Umbilical cord (tissue), 2 donors: ENCODE data around the gene HOXD4. TPM values are rescaled to one million over a fixed set of nuclear protein-coding genes. Genes with fewer than 3 reads are reported as not detected.

Experiments used
- DNase-seq: peaks from one replicate; pipeline ENCODE4 v3.0.0-alpha.2; 2015; ENCODE audit warnings: low spot score
- total RNA-seq: library from RNA; depleted of rRNA; stranded (reverse); fragments of >200 nt; gene quantifications from one replicate; pipeline ENCODE4 v1.2.3, GENCODE V29; 2014; ENCODE audit warnings: low replicate concordance; ENCODE audit not compliant: insufficient read depth

HOXD4 gene
- total RNA-seq, 1 donor from 2014 or later: 2.4 TPM

DNA sequence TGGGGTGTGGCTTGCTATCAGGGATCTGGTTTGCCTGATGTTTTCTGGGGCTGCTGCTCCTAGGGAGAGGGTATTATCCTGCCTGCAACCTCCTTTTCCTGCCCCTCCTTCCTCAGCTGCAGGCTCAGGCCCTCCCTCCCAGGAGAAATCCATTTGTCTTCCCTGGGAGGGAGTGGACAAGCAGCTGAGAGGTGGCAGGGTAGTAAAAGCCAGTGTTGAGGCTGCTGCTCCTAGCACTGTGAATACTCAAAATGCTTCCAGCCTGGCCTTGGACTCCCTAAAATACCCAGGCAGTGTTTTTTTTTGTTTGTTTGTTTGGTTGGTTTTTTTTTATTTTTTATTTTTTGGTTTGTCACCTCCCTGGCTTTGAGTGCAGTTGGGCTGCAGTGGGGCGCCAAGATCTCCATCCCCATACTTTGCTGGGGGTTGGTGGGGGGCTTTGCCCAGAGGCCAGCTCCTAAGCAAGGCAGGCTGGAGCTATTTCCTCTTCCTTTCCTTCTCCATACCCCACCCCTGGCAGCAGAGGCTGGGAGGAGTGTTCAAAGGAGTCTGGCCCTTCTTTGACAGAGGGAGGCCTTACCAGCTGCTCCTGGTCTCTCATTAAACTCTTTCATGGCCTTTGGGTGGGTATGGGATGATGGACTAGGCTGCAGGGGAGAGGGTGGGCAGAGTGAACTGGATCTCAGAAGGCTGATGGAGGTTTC, 19.4 kb downstream of the HOXD4 start:
- no peak for DNase-seq

DNA sequence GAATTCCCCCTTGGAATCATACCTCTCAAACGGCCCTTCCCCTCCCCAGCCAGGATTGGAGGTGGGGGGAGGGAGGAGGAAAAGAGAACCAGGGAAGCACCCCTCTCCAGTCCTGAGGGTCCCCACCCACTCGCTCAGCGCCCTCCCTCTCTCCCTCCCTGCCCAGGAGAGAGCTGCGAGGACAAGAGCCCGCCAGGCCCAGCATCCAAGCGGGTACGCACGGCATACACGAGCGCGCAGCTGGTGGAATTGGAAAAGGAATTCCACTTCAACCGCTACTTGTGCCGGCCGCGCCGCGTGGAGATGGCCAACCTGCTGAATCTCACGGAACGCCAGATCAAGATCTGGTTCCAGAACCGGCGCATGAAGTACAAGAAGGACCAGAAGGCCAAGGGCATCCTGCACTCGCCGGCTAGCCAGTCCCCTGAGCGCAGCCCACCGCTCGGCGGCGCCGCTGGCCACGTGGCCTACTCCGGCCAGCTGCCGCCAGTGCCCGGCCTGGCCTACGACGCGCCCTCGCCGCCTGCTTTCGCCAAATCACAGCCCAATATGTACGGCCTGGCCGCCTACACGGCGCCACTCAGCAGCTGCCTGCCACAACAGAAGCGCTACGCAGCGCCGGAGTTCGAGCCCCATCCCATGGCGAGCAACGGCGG, 20.1 kb downstream of the HOXD4 start:
- no peak for DNase-seq

DNA sequence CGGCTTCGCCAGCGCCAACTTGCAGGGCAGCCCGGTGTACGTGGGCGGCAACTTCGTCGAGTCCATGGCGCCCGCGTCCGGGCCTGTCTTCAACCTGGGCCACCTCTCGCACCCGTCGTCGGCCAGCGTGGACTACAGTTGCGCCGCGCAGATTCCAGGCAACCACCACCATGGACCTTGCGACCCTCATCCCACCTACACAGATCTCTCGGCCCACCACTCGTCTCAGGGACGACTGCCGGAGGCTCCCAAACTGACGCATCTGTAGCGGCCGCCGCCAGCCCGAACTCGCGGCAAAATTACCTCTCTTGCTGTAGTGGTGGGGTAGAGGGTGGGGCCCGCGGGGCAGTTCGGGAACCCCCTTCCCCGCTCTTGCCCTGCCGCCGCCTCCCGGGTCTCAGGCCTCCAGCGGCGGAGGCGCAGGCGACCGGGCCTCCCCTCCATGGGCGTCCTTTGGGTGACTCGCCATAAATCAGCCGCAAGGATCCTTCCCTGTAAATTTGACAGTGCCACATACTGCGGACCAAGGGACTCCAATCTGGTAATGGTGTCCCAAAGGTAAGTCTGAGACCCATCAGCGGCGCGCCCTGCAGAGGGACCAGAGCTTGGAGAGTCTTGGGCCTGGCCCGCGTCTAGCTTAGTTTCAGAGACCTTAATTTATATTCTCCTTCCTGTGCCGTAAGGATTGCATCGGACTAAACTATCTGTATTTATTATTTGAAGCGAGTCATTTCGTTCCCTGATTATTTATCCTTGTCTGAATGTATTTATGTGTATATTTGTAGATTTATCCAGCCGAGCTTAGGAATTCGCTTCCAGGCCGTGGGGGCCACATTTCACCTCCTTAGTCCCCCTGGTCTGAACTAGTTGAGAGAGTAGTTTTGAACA, 20.9 kb downstream of the HOXD4 start:
- no peak for DNase-seq

DNA sequence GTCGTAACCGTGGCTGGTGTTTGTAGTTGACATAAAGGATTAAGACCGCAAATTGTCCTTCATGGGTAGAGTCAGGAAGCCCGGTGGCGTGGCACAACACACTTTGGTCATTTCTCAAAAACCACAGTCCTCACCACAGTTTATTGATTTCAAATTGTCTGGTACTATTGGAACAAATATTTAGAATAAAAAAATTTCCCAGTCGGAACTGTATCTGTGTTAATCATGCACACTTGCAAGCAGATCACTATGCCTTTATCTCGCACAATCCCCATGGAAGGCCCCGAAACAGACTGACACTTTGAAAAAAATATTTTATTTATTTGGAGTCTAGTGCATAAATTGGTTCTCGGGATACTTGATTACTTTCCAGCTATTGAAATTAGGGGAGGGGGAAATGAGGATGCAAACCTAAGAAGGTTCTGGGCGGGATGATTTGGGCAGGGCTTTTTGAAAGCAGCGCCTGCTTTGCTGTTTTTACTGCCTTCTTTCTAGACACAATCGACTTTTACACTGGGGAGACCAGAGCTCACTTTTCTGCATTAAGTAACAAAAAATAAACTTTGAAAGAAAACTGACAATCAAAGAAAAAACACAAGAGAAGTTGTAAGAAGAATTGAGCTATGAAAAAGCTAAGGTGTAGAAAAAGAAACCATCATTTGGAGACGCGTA, 21.7 kb downstream of the HOXD4 start:
- no peak for DNase-seq

DNA sequence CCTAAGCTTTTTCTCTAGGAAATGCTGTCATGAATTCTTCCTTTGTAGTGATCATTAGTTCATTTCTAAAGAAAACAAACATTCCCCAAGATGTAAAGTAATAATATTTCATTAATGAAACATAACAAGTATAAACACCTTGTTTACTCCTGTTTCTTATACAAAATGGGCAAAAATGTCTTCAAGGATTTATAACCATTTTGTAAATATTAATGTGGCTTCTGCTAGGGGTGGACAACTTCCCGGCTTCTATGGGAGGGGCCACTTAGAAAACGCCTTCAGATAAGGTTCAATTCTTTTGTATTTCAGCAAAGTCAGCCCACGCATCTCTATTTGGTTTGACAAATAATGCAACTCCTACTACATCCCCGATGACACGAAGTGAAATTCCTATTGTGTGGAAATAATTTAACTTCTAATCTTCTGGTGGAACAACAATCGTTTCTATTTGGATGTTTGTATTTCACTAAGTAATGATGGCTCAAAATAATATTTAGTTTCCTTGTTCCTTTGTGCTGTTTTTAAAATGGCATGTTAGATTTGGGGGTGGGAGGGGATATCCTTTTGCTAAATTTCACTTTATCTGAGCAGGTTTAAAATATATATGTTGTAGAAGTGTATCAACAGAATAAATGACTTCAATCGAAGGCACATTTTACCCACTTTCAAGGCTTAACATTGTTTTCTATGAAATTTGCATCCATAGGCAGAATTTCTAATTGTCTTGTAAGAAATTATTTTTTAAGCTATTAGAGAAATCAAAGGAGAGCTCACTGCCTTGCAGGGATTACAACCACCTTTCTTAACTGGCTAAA, 22.4 kb downstream of the HOXD4 start:
- DNase-seq: no peak

DNA sequence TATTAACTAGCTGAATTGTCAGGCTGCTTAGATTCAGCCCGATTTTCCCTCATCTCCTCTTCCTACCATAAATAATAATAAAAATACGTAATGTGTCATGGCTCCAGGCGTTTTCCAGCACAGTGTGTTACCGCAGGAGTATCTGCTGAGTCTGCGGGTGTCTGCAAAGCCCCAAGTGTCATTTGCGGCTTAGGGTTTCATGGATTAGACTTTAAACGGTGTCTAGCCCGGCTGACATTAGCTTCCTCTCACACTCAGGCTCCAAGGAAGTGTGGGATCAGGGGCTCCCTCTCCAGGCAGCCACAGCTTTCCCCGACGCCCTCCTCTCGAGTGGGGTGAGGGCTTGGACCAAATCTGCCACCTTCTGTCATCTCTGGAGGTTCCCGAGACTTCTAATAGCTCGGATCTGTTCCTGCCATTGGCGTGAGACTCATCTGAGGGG, 23.1 kb downstream of the HOXD4 start:
- no peak for DNase-seq

DNA sequence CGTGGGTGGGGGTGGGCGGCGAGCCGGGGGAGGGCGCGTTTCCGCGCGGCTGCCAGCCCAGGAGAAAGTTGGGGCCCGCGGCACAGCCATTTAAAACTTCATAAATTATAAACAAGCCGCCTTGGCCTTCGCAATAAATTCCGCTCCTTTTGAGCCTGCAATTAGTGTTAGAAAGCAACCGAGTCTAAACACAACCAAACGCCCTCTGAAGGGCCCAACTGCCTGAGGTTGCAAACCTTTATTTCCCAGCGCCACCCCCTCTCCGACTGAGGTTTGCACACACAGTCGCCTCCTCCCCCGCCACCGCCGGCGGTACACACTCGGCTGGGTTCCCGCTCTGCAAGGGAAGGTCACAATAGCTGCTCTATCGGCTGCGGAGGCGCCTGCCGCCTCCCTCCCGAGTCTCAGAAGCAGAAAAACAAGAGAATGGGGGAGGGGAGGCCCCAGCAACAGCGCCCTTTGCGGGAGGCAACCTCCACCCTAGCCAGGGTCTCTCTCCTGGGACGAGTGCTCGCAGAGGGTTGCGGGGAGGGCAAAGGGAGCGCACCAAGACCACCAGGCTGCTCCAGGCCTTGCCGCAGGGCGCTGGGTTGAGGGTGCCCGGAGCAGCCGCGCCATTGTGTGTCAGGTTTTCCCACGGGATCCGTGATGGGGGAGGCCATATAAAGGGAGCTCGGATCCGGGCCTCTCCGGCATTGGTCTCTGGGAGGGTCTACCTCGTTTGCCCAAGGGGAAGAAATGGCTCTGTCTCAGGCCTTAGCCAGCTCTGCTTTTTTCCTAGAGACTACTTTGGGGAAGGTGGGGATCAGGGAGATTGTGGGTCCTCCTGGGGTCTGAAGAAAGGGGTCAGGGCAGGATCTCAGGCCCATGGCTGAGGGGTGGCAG, 23.7 kb downstream of the HOXD4 start:
- no peak for DNase-seq

DNA sequence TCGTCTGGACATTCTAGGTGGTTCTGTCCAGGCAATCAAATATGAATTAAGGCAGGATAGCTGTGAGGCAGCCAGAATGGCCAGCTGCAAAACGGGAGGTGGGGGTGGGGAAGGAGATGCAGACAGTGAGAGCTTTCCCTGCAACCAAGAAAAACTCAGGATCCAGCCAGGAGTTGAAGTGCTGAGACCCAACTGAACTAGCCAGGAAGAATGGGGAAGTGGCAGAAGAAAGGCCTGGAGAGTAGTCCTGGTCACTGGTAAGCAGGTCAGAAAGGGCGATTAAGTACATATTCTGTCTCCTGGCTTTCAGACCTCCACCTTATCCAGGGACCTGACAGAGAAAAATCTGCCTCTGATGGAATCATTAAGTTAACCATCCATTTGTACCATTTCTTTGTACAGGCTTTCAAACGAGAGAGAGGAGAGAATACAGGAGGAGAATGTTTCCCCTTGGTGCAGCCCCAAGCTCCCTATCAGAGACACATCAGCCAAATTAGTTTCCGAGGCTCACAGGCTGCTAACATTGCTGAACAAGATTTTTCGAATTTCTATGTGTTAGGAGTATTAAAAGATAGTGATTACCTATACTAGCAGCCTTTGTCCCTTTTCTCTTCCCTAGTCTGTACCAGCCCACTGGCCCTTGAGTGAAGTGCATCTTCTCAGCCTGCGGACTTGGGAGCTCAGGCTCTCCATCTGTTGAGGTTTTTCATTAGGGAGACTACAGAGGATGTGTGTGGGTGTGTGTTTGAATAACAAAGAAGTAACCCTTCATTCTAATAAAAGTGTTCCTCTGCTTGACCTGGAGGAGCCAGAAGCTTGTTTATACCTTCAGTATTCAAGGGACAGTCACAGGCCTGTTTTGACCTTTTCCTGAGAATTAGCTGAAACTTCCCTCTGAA, 24.6 kb downstream of the HOXD4 start:
- no peak for DNase-seq

DNA sequence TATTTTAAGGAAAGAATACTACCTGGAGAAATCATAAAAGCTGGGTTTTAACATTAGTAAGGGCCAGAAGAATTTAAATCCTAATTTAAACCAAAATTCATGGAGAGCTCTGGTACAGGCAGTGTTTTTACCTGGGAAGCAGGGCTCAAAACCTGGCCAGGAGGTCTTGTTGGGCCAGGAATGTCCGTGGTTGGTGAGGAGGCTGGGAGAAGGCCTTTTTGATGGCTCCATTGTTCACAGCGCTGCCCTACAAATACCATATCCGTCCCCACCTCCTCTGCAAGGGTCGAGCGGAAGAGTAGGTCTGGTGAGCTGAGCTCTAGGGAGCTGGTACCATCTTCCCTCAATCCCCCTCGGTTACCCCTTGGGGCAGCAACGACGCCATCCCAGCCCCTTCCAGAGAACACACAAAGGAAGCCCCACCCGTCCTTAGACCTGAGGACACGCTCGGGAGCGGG, 26.3 kb downstream of the HOXD4 start:
- DNase-seq: no peak

DNA sequence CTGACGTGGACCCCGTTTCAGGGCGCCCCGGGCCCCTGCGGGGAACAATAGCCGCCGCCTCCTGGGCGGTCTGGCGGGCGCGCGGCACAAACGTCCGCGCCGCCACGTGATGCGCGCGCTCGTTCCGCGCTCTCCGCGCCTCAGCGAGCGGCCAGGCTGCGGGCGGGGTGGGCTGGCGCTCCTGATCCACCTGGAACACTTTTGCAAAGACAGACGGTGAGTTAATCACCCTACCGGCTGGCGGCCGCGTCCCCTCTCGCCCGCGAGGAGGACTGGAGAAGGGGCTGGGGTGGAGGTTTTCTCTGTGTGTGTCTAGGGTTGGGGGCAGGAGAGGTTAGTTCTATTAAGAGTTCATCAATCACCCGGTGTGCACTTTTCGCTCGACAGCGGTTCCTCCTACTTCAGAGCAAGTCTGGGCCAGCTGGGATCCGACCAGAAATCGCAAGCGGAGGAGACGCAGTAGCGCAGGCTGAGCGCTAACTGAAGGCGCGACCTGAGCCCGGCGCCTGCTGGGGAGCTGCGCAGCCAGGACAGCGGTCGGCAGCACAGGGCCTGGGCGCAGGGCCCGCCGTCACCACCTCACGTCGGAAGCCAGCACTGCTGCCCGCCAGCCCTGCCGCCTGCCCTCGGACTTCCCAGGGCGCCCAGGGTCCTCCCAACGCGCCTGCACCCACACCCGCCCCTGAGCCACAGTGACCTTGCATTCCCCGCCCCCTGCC, 26.8 kb downstream of the HOXD4 start:
- peak; percentile 25 for DNase-seq

DNA sequence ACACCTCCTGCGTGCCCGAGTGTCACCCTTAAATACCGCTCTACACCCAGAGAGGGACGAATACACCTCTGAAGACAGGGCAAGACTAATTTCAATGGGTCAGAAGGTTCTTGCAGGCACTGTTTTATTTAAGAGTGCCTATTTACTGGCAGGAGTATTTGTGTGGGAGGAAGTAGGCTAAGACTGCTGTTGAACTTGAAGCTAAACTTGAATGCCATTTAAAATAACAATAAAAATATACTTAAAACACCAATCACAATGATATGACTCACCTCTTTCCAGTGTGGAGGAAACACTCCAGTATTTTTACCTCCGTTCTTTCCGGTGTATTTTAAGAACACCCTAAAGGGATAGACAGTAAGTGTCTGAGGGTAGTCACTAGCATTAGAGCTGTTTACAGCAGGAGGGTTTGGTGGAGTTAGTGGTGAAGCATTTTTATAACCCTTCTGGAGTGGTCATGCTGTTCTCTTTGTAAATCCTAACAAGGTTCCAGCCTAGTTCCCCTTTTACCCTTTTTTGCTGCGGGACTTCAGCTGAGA, 27.5 kb downstream of the HOXD4 start:
- DNase-seq: no peak

DNA sequence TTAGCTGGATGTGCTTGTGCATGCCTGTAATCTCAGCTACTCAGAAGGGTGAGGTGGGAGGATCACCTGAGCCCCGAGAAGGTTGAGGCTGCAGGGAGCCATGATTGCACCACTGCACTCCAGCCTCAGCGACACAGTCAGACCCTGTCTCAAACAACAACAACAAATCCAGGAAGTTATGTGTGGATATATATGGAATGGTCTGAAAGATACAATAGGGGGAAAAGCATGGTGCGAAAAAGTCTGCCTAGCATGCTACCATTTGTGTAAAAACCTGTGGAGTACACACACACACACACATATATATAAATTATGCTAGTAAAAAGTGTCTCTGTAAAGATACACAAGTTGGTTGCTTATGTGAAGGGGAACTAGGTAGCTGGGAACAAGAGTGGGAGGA, 30.2 kb downstream of the HOXD4 start:
- DNase-seq: no peak

DNA sequence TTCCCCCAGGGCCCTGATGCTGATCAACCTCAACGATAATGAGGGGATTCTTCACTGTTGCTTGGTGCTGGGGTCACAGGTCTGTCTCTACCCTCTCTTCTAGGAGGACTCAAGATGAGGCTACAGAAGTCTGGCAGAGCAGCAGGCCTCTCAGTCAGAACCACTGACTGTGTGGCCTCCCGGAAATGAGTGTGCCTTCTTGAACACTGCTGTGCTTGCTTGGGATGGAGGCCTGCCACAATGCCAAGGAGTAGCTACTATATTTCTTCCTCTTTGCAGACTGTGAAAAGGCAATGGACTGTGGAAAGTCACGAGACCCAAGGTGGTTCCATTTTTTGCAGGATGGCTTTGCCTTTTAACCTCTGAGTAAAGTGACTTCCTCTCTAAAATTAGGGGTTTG, 31.3 kb downstream of the HOXD4 start:
- no peak for DNase-seq

DNA sequence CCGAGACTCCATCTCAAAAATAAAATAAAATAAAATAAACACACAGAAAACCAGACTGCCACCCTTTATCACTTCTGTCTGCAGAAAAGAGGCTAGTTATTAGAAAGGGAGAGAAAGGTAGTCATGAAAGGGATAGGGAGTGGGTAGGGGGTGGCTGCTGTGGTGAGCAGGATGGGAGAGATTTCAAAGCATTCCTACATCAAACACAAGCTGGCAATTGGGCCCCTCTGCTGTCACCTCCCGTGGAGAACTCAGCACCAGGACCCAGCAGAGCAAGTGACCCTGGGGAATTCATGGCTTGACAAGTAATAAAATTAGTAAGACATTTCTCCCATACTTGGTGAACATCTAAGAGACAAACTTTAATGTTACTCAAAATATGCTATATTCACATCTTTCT, 33.4 kb downstream of the HOXD4 start:
- DNase-seq: no peak

DNA sequence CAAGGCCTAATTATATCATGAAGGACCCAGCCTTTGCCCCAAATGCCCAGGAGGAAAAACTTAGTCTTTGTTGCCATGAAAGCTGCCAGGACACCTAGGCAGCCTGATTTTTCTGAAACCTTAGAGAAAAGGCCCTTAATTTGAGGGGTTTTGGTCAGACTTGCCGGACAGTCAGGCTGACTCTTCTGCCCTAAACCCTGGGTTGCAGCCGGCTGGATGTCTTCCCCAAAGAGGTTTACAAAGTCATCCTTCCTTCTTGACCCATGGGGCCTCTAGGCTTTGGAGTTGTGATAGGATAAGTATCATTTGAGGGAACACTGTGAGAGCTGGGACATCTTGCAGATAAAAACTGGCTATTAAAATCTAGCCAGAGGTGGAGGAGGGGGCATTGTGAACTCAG, 34.7 kb downstream of the HOXD4 start:
- no peak for DNase-seq

DNA sequence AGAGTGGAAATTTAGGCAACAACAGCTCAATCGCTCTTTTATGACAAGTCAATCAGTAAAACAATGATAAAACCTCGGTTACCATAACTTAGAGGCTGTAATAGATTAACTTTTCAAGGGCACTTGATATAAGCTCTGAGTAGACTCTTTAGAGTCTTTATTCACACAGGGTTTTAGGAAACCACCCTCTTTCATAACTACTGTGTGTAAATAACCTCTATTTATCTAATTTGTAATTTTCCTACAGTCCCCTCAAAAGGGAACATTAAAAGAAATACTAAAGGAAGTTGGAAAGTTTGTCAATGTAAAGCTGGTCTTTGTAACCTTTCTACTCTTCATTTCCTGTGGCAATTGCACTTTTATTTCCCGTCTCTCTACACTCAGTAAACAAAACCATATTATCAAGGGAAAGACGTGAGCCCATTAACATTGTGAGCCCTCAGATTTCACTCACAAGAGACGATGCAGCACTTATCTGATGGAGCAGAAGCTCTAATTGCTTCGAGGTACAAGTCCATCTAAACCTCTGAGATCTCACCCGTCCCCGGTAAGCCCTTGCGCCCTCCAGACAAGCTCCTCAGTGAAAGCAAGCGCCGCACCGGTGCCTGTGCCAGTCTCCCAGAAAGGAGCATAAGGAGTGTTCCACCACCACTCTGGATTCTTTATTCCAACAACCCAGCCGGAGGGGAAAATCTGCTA, 36.0 kb downstream of the HOXD4 start:
- DNase-seq: no peak
